GM12878 (cell line): Measurements from ENCODE around the gene CHCHD6. TPM values are rescaled to one million over a fixed set of nuclear protein-coding genes. Genes with fewer than 3 reads are reported as not detected.

Source experiments
- ATAC-seq: fragments of 200-7000 bp; cut with Tn5 transposase; 3 replicates; pipeline ENCODE4 v1.9.1; 2020; ENCODE audit warnings: mild to moderate bottlenecking, moderate library complexity
- BruUV-seq: library from RNA; stranded (reverse); fragments of 400-500 nt; replicated peaks from 2 replicates; lab custom pipeline; 2021; lab: Mats Ljungman, UMichigan
- CTCF ChIA-PET: fragments of 300-600 bp; sonication (Branson Sonifier 250); formaldehyde crosslinking; extraction: SDS; loops from one replicate; lab custom pipeline; 2021; ENCODE audit warnings: inconsistent platforms; lab: Yijun Ruan, JAX
- POLR2A ChIA-PET: fragments of 350-600 bp; formaldehyde crosslinking; extraction: SDS; loops from one replicate; lab custom pipeline; 2021; ENCODE audit warnings: inconsistent platforms; lab: Charles Lee
- RAD21 ChIA-PET: fragments of 300-600 bp; sonication (Branson Sonifier 250); formaldehyde crosslinking; loops from one replicate; lab custom pipeline; 2023; ENCODE audit warnings: antibody characterized with exemption; ENCODE audit not compliant: unreplicated experiment; lab: Charles Lee
- SMC1A ChIA-PET: fragments of 300-600 bp; sonication (Branson Sonifier 250); formaldehyde crosslinking; loops from one replicate; lab custom pipeline; 2023; ENCODE audit not compliant: unreplicated experiment, uncharacterized antibody; lab: Charles Lee
- DNase-seq: peaks from one replicate; pipeline ENCODE4 v3.0.0-alpha.2; 2011; ENCODE audit warnings: low read depth, low spot score
- FAIRE-seq: peaks from 3 replicates; lab custom pipeline; 2011; peaks lifted over from hg19 to GRCh38; lab: Jason Lieb, UNC
- H2AFZ ChIP-seq: 2 replicates; pipeline ENCODE4 v1.6.0; 2011; ENCODE audit warnings: low read depth, low read length, control low read depth; ENCODE audit not compliant: control insufficient read depth
- H3K27ac ChIP-seq: 2 replicates; pipeline ENCODE4 v1.5.1; 2011; ENCODE audit warnings: control low read depth; ENCODE audit not compliant: control insufficient read depth, insufficient read depth
- H3K27me3 ChIP-seq, 2 experiments: replicated peaks in 1 of 2; 2 replicates each; pipeline versions ENCODE4 v1.6.0 to v1.6.1; 2011; ENCODE audit warnings: low read length in 1 of 2; ENCODE audit not compliant: control insufficient read depth in 2 of 2, insufficient read depth in 2 of 2
- H3K36me3 ChIP-seq, 2 experiments: 2 replicates each; pipeline ENCODE4 v1.5.1; 2011; ENCODE audit warnings: low read length in 1 of 2; ENCODE audit not compliant: control insufficient read depth in 2 of 2, insufficient read depth in 2 of 2
- H3K4me1 ChIP-seq: 2 replicates; pipeline ENCODE4 v1.6.1; 2011; ENCODE audit warnings: mild to moderate bottlenecking, low read length, moderate library complexity, mixed read lengths; ENCODE audit not compliant: control insufficient read depth, insufficient read depth
- H3K4me2 ChIP-seq: 2 replicates; pipeline ENCODE4 v1.6.0; 2011; ENCODE audit warnings: control low read depth; ENCODE audit not compliant: control insufficient read depth, insufficient read depth
- H3K4me3 ChIP-seq: fragments of 200-600 bp; sonication (generic); 2 replicates; pipeline ENCODE4 v1.5.1; 2016
- H3K79me2 ChIP-seq: 2 replicates; pipeline ENCODE4 v1.6.0; 2011; ENCODE audit warnings: low read length; ENCODE audit not compliant: control insufficient read depth, insufficient read depth
- H3K9ac ChIP-seq: 2 replicates; pipeline ENCODE4 v1.8.0; 2011; ENCODE audit warnings: low read length, control low read depth, mixed read lengths; ENCODE audit not compliant: control insufficient read depth, insufficient read depth
- H3K9me3 ChIP-seq: replicated peaks from 3 replicates; pipeline ENCODE4 v1.5.1; 2011; ENCODE audit warnings: mild to moderate bottlenecking, low read length; ENCODE audit not compliant: control insufficient read depth, insufficient read depth
- H4K20me1 ChIP-seq: 2 replicates; pipeline ENCODE4 v1.6.0; 2011; ENCODE audit not compliant: control insufficient read depth, insufficient read depth
- DPF2 ChIP-seq: fragments of 450-650 bp; IDR thresholded peaks from 2 replicates; pipeline ENCODE4 v1.6.1; 2017; ENCODE audit warnings: mild to moderate bottlenecking
- ELK1 ChIP-seq: IDR thresholded peaks from 2 replicates; pipeline ENCODE4 v1.6.1; 2012; ENCODE audit warnings: low read depth, low read length, improper control_type of control experiment
- MYC ChIP-seq: IDR thresholded peaks from 2 replicates; pipeline ENCODE4 v1.6.1; 2011; ENCODE audit warnings: mild to moderate bottlenecking, low read length, moderate library complexity, inconsistent platforms; ENCODE audit not compliant: insufficient read depth, insufficient replicate concordance, insufficient read length, severe bottlenecking
- SMARCA5 ChIP-seq: fragments of 450-650 bp; IDR thresholded peaks from 2 replicates; pipeline ENCODE4 v1.6.1; 2017; ENCODE audit warnings: mild to moderate bottlenecking
- WRNIP1 ChIP-seq: IDR thresholded peaks from 2 replicates; pipeline ENCODE4 v1.6.1; 2011; ENCODE audit warnings: low read depth, low read length, improper control_type of control experiment, borderline replicate concordance
- ZNF384 ChIP-seq: IDR thresholded peaks from 2 replicates; pipeline ENCODE4 v1.6.1; 2012; ENCODE audit warnings: low read depth, mild to moderate bottlenecking, low read length, improper control_type of control experiment, borderline replicate concordance
- ZNF622 ChIP-seq: fragments of 450-650 bp; IDR thresholded peaks from 2 replicates; pipeline ENCODE4 v1.6.1; 2017; ENCODE audit warnings: mild to moderate bottlenecking, inconsistent platforms
- WGBS: methylation state at CpG from one replicate; pipeline ENCODE4 v1.1.6; 2016; ENCODE audit warnings: low lambda C conversion rate; ENCODE audit not compliant: insufficient replicate concordance, insufficient coverage; ENCODE audit errors: missing lambda C conversion rate; 5-methylcytosine and 5-hydroxymethylcytosine counted together
- in situ Hi-C: fragments of 300-500 bp; cut with MboI; formaldehyde crosslinking; loops from 9 replicates; pipeline ENCODE4 v1.14.3; 2018; ENCODE audit warnings: mixed read lengths
- intact Hi-C: fragments of 100-400 bp; cut with micrococcal nuclease; formaldehyde crosslinking; loops from one replicate; pipeline ENCODE4 v1.14.2; 2022; ENCODE audit not compliant: unreplicated experiment
- polyA plus RNA-seq, 11 experiments: library from polyadenylated mRNA; depleted of rRNA in 4 of 11; unstranded in 6 of 11; stranded (reverse) in 5 of 11; fragments of >200 nt; fragmentation: Nextera tagmentation in 4 of 11; fragmentation: Illumina TruSeq in 1 of 11; extraction: Ambion mirVana in 4 of 11; extraction: Trizol in 1 of 11; gene quantifications; 1 replicate in 1 of 11; 2 replicates in 10 of 11; pipeline versions ENCODE4 v1.2.1 to v1.2.3, GENCODE V29; 2011 to 2016; ENCODE audit warnings: inconsistent platforms in 2 of 11, missing spikeins in 2 of 11, low read depth in 1 of 11
- total RNA-seq, 4 experiments: library from RNA; depleted of rRNA in 3 of 4; stranded (reverse); fragments of >200 nt in 3 of 4; fragmentation: Illumina TruSeq in 1 of 4; extraction: Trizol in 1 of 4; gene quantifications; 2 replicates each; pipeline versions ENCODE4 v1.2.1 to v1.2.3, GENCODE V29; 2013 to 2021
- TF ChIP-seq, protein P1 (sequence below): fragments of 450-650 bp; conservative IDR thresholded peaks from 2 replicates; pipeline ENCODE4 v1.6.1; 2017; ENCODE audit warnings: mild to moderate bottlenecking, moderate library complexity
- TF ChIP-seq, protein P2 (sequence below): fragments of 450-650 bp; IDR thresholded peaks from 2 replicates; pipeline ENCODE4 v1.6.1; 2017; ENCODE audit warnings: mild to moderate bottlenecking

Gene CHCHD6
- total and polyA plus RNA-seq, 10 of the 15 experiments (the other 5 are each of a cell fraction or from before 2014, with no cell fraction given): 2.7 to 16.7 (median 12.3) TPM

DNA sequence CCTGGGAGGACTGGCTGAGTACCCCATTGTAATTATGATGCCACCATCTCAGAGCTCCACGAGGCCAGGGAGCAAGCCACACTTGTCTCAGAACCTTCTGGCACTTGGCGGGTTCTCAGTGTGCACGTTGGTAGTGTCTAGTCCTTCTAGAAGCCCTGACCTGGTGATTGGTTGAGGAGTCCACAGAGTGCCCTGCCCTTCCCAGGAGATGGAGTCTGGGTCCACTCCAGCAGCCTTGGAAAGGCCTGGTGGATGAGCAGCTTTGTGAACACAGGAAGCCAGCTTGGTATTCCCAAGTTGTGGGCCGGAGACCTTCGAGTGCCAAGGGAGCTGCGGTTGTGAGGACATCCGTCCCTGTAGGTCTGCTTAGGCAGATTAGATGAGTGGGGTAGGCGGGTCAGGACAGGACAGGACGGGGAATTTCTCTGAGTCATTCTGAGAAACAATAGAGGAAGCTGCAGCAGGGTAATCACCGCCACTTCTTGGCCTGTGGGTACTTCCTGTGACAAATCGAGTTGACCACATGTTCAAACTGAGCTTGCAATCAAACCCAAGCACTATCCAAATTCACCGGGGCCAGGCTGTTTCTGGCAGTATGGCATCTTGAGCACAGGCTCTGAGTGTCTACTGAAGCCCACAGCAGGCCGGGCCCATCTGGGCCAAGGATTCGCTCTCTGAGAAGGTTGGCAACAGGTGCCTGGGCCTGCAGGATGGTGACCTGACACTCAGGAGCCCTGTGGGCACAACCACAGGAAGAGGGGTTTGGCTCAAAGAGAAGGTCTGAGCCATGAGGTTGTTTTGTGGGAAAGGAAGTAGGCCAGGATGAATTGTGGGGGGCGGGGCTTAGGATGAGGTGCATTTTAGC, 207.4 kb downstream of the CHCHD6 start (continued):
- TF ChIP-seq, protein P1, sequence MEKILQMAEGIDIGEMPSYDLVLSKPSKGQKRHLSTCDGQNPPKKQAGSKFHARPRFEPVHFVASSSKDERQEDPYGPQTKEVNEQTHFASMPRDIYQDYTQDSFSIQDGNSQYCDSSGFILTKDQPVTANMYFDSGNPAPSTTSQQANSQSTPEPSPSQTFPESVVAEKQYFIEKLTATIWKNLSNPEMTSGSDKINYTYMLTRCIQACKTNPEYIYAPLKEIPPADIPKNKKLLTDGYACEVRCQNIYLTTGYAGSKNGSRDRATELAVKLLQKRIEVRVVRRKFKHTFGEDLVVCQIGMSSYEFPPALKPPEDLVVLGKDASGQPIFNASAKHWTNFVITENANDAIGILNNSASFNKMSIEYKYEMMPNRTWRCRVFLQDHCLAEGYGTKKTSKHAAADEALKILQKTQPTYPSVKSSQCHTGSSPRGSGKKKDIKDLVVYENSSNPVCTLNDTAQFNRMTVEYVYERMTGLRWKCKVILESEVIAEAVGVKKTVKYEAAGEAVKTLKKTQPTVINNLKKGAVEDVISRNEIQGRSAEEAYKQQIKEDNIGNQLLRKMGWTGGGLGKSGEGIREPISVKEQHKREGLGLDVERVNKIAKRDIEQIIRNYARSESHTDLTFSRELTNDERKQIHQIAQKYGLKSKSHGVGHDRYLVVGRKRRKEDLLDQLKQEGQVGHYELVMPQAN: no peak
- no peak for TF ChIP-seq ZNF384

DNA sequence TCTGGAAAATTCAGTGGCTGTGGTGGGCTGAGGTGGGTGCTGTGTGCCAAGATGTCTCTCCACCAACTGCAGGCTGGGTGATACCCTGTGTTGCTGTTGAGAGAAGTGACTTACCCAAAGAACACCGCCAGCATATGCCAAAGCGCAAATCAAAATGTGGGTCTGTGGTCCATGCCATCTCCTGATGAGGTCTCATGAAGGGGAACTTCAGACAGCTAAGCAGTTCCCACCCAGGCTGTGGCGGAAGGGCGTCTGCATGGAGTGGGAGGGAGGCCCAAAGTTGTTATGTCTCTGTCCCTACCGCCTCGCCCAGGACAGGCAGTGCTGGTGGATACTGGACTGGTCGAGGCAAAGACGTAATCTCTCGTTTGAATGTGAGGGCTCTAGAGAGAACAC, 208.0 kb downstream of the CHCHD6 start:
- Histone ChIP-seq H3K4me3 (no peak overlapping the region), H3K79me2 (no peaks in the 10 kb centered on the region), H2AFZ (no peak overlapping the region), H3K9ac (peak overlapping the region; percentile 61; the same call in 1 of the 2 replicates), H3K9me3 (no peaks in the 10 kb centered on the region; the same call in 2 of the 3 replicates), H3K36me3 (no peaks in the 10 kb centered on the region; a peak in 1 of 4 replicates), H3K27me3 (no peaks in the 10 kb centered on the region), H4K20me1 (no peaks in the 10 kb centered on the region), H3K4me1 (peaks cover 52% of the 10 kb centered on the region), H3K27ac (peak overlapping the region; percentile 95), H3K4me2 (peak overlapping the region; percentile 3)
- ChIA-PET CTCF (interaction anchor here (1.5 to 2.2 kb wide), 2 partner anchors 69 to 70 kb away, joined by 4 to 8 read pairs; no protein-coding TSS in a partner anchor), RAD21 (interaction anchor here (0.6 to 1.7 kb wide), 4 partner anchors 9 to 306 kb away, joined by 3 to 4 read pairs (median 3); partner anchors contain the start of gene PLXNA1), POLR2A (interaction anchor here (1.6 kb wide), 1 partner anchor 71 kb away, joined by 5 read pairs; the partner anchor contains the start of gene PLXNA1), SMC1A (interaction anchor here (0.6 to 2.2 kb wide), 7 partner anchors 26 to 671 kb away, joined by 3 to 9 read pairs (median 4); no protein-coding TSS in a partner anchor)
- ATAC-seq: peak; percentile 7
- no peak for DNase-seq
- no peak for TF ChIP-seq MYC
- no peak for TF ChIP-seq ELK1
- TF ChIP-seq WRNIP1: no peak
- no peak for TF ChIP-seq ZNF622
- TF ChIP-seq DPF2: no peak
- TF ChIP-seq SMARCA5: peak; percentile 62; the same call in 1 of the 2 replicates
- TF ChIP-seq, protein P2, sequence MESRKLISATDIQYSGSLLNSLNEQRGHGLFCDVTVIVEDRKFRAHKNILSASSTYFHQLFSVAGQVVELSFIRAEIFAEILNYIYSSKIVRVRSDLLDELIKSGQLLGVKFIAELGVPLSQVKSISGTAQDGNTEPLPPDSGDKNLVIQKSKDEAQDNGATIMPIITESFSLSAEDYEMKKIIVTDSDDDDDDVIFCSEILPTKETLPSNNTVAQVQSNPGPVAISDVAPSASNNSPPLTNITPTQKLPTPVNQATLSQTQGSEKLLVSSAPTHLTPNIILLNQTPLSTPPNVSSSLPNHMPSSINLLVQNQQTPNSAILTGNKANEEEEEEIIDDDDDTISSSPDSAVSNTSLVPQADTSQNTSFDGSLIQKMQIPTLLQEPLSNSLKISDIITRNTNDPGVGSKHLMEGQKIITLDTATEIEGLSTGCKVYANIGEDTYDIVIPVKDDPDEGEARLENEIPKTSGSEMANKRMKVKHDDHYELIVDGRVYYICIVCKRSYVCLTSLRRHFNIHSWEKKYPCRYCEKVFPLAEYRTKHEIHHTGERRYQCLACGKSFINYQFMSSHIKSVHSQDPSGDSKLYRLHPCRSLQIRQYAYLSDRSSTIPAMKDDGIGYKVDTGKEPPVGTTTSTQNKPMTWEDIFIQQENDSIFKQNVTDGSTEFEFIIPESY: peak; percentile 10; the same call in 1 of the 2 replicates
- no peak for FAIRE-seq
- no TSS peak for BruUV-seq
- intact Hi-C loops: no loop called here
- 98% methylated on average over 9 of the region's 9 CpGs for WGBS
- in situ Hi-C loops: no loop called here
